ENCODE measurements around the gene CRY1. TPM values are rescaled to one million over a fixed set of nuclear protein-coding genes. Genes with fewer than 3 reads are reported as not detected.

CRY1 gene
- polyA plus RNA-seq, 1 of the 3 experiments (the other 2 are of a cell fraction), result 4.9 TPM

GRCh38 chr12:107042801-107043200 lies 50.5 kb downstream of the CRY1 start:
- ChIA-PET CTCF (interaction anchor here (1.0 to 1.4 kb wide), 2 partner anchors 12 to 20 kb away, joined by 3 read pairs; no protein-coding TSS in a partner anchor), POLR2A (no interaction called here)
- H2AFZ ChIP-seq (ENCODE audit: low read depth), result no peak overlapping the region

GRCh38 chr12:107035733-107036132 lies 57.6 kb downstream of the CRY1 start:
- ChIA-PET CTCF (interaction anchor here (1.3 kb wide), 1 partner anchor 43 kb away, joined by 3 read pairs; no protein-coding TSS in a partner anchor), POLR2A (no interaction called here)
- WGBS (ENCODE audit: low lambda C conversion rate), result 93% methylated on average over 2 of the region's 2 CpGs

More at GRCh38 chr12:107042801-107043200, 50.5 kb downstream of the CRY1 start:
- Histone ChIP-seq H3K4me2 (no peak overlapping the region), H3K4me1 (ENCODE audit: control insufficient read depth in 1 of 2, insufficient read depth in 2 of 2, low read depth in 1 of 2, low read length in 1 of 2) (no peaks in the 10 kb centered on the region), H4K20me1 (ENCODE audit: insufficient read depth) (no peaks in the 10 kb centered on the region), H3F3A (replicated peaks; ENCODE audit: insufficient read depth) (no peaks in the 10 kb centered on the region), H3K79me2 (ENCODE audit: insufficient read depth) (no peaks in the 10 kb centered on the region; the same call in 1 of the 2 replicates), H3K9me2 (no peaks in the 10 kb centered on the region), H3K36me3 (replicated peaks in 1 of 2; ENCODE audit: control insufficient read depth in 1 of 2, insufficient read depth in 2 of 2, low read length in 1 of 2) (no peaks in the 10 kb centered on the region), H3K4me3 (ENCODE audit: low read depth in 2 of 2, low read length in 1 of 2) (no peak overlapping the region), H3K9ac (no peak overlapping the region), H3K27ac (ENCODE audit: low read depth in 2 of 2, low read length in 1 of 2) (no peak overlapping the region), H3K27me3 (ENCODE audit: insufficient read depth) (no peaks in the 10 kb centered on the region), H3K9me3 (no peaks in the 10 kb centered on the region)
- TF ChIP-seq MXI1 (IDR thresholded peaks at IDR 0.05; ENCODE audit: low read depth, low read length) (no peak), USF2 (IDR thresholded peaks at IDR 0.05; ENCODE audit: borderline replicate concordance, low read depth, low read length) (no peak), JUND (IDR thresholded peaks at IDR 0.05) (no peak), RCOR1 (IDR thresholded peaks at IDR 0.05; ENCODE audit: low read length) (no peak), RFX5 (IDR thresholded peaks at IDR 0.05; ENCODE audit: low read length) (no peak), TEAD4 (IDR thresholded peaks at IDR 0.05; ENCODE audit: borderline replicate concordance, insufficient read depth) (no peak)
- DNase-seq, result no peak
- WGBS (ENCODE audit: low lambda C conversion rate), result 88% methylated on average over 5 of the region's 8 CpGs

More at GRCh38 chr12:107035733-107036132, 57.6 kb downstream of the CRY1 start:
- Histone ChIP-seq H3K36me3 (replicated peaks in 1 of 2; ENCODE audit: control insufficient read depth in 1 of 2, insufficient read depth in 2 of 2, low read length in 1 of 2) (no peaks in the 10 kb centered on the region), H2AFZ (ENCODE audit: low read depth) (no peak overlapping the region), H3K27ac (ENCODE audit: low read depth in 2 of 2, low read length in 1 of 2) (no peak overlapping the region), H3K79me2 (ENCODE audit: insufficient read depth) (peaks cover 10% of the 10 kb centered on the region; the same call in 1 of the 2 replicates), H3F3A (replicated peaks; ENCODE audit: insufficient read depth) (no peaks in the 10 kb centered on the region), H3K9ac (no peak overlapping the region), H3K9me2 (no peaks in the 10 kb centered on the region), H3K9me3 (no peaks in the 10 kb centered on the region), H3K4me2 (no peak overlapping the region), H4K20me1 (ENCODE audit: insufficient read depth) (no peaks in the 10 kb centered on the region), H3K27me3 (ENCODE audit: insufficient read depth) (no peaks in the 10 kb centered on the region), H3K4me3 (ENCODE audit: low read depth in 2 of 2, low read length in 1 of 2) (no peak overlapping the region), H3K4me1 (ENCODE audit: control insufficient read depth in 1 of 2, insufficient read depth in 2 of 2, low read depth in 1 of 2, low read length in 1 of 2) (no peaks in the 10 kb centered on the region)
- no peak for DNase-seq
- TF ChIP-seq SMC3 (IDR thresholded peaks at IDR 0.05; ENCODE audit: low read depth, low read length), result no peak
- TF ChIP-seq RXRA (IDR thresholded peaks at IDR 0.05; ENCODE audit: borderline replicate concordance, low read depth), result no peak
- no peak for TF ChIP-seq NRF1 (IDR thresholded peaks at IDR 0.05; ENCODE audit: low read depth, low read length)
- no peak for TF ChIP-seq MAX (IDR thresholded peaks at IDR 0.05; ENCODE audit: low read depth)
- no peak for TF ChIP-seq MXI1 (IDR thresholded peaks at IDR 0.05; ENCODE audit: low read depth, low read length)
- TF ChIP-seq JUND (IDR thresholded peaks at IDR 0.05), result no peak
- TF ChIP-seq RAD21 (IDR thresholded peaks at IDR 0.05; ENCODE audit: low read length), result no peak
- no peak for TF ChIP-seq RFX5 (IDR thresholded peaks at IDR 0.05; ENCODE audit: low read length)
- no peak for TF ChIP-seq NFIC (IDR thresholded peaks at IDR 0.05; ENCODE audit: borderline replicate concordance)
